C4-2B (cell line): ENCODE measurements around the gene SLC7A10.

ENCODE experiments used
- CTCF ChIP-seq: fragments of 450-650 bp; conservative IDR thresholded peaks from 2 replicates; pipeline ENCODE4 v1.5.1; 2017; ENCODE audit warnings: mild to moderate bottlenecking
- ZFX ChIP-seq: fragments of 450-650 bp; IDR thresholded peaks from 2 replicates; pipeline ENCODE4 v1.6.1; 2017

- TF ChIP-seq CTCF (no peak), ZFX (no peak)
Measured at GRCh38 chr19:33168528-33168927, 57.1 kb downstream of the SLC7A10 start.
